Activated naive CD4-positive, alpha-beta T cell treated with anti-CD3 and anti-CD28 coated beads, Interleukin-2, amount 50 U/mL, for 72 hours (primary cell): ENCODE measurements around the gene LYL1. TPM values are rescaled to one million over a fixed set of nuclear protein-coding genes. Genes with fewer than 3 reads are reported as not detected.
"Not testable (repeated sequence)": the region's sequence is repeated elsewhere in the genome, so short reads cannot be mapped to it uniquely, and the experiment has no call there.

Source experiments
- ATAC-seq, 2 donors: fragments of 150-1000 bp; cut with Tn5 transposase; 2 replicates each; pipeline ENCODE4 v1.10.0; 2021; ENCODE audit warnings: mild to moderate bottlenecking in 2 of 2, moderate library complexity in 2 of 2
- DNase-seq, 2 donors: peaks; one replicate each; pipeline ENCODE4 v3.0.0; 2021 to 2022; ENCODE audit warnings: low spot score in 2 of 2
- H3K27ac Mint-ChIP-seq, 2 donors: one replicate each; pipeline ENCODE4 v1.8.0; 2022; ENCODE audit warnings: mild to moderate bottlenecking in 2 of 2, mixed read lengths in 2 of 2
- H3K36me3 Mint-ChIP-seq, 2 donors: one replicate each; pipeline ENCODE4 v1.8.0; 2022; ENCODE audit warnings: mixed read lengths in 2 of 2
- H3K9me3 Mint-ChIP-seq, 2 donors: one replicate each; pipeline ENCODE4 v1.8.0; 2022; ENCODE audit warnings: mixed read lengths in 2 of 2
- total RNA-seq, 2 donors: library from RNA; stranded (reverse); gene quantifications; one replicate each; pipeline ENCODE4 v1.2.3, GENCODE V29; 2022

Gene LYL1
- total RNA-seq: 1 to 10 TPM in 1 of 2 donors, under 1 TPM in 1; 0.71 to 3.2 TPM

DNA sequence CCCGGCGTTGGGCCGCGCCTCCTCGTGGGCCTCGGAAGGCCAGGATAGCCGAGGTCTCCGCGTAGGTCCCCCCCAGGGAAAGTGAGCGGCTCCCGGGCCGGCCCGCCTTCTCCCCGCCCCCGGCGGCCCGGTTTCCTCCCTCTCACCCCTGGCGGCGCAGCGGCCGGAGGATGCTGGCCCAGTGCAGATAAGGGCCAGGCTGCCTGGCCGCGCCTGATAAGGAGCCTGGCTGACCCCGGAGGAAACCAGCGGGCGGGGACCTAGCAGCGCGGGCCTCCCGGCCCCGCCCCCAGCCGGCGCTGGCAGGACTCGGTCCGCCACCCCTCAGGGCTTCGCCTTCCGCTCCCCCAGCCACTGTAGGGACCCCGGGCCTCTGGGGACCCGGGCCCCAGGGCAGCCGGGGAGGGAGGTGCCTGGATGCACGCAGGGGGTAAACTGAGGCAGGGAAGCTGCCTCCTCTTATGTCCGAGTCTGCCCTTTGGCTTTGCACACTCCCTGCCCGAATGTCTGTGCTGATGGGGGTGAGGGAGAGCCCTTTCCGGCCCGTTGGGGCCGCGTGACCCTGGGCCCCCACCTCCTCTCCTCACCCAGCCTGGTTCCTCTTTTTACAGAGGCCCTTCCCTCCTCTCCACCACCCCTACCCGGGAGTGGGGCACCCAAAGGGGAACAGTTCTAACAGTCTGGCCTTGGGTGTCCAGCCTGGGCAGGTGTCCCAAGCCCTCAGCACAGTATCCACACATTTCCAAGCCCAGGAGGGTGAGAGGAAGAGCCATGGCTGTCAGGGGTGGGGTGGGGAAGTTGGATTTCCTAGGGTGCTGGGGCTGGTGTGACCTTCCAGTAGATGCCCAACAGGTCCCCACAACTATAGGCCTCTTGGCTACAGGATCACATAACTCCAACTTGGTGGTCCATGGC is at the start of gene LYL1:
Gene LYL1 (minus strand): TSS at position 193 of the 915 bp plus-strand sequence. CDS start 1,687 bp downstream, outside the sequence.
- Mint-ChIP-seq H3K27ac (no peak within 1 kb of the TSS), H3K36me3 (no peaks in the 10 kb centered on the region), H3K9me3 (no peaks in the 10 kb centered on the region)
- peak in 1 of 2 donors; percentile 38 for DNase-seq
- no peak for ATAC-seq

DNA sequence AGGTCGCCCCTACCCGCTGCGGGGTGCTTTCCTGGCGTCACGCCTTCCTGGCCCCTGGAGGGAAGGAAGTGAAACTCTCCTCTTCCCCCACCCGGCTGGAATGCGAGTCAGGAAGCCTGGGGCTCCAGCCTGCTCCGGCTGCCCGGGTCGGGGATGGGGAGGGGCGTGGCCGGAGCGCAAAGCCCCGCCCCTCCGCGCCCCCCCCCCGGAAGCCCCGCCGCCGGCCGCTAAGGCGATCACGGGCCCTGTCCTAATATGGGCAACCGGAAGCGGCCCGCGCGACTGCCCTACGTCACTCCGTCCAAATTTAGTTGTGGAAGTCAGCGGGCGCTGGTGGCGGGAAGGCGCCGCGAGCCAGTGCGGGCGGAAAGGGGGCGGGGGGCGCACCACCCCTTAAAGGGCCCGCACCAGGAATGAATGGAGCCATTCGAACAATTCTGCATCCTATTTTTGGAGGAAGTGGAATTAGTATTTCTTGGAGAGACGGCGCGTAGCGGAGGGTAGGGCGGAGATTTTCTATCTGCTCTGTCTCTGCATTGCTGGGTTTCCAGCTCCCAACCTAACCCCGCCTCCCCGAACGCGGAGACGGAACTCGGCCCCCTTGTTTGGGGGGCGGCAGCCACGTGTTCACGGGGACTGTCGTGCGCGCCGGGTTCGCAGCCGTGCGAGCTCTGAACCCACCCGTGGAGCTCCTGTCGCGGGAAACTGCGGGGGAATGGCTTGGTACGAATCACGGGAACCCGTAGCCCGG is 49.1 kb upstream of the LYL1 start:
- ATAC-seq: peak; percentile 57 to 61
- peak overlapping the region; percentile 97 to 100 for H3K27ac Mint-ChIP-seq
- H3K9me3 Mint-ChIP-seq: no peaks in the 10 kb centered on the region
- peak; percentile 91 to 97 for DNase-seq
- H3K36me3 Mint-ChIP-seq: peaks cover 50 to 57% of the 10 kb centered on the region in 2 donors

DNA sequence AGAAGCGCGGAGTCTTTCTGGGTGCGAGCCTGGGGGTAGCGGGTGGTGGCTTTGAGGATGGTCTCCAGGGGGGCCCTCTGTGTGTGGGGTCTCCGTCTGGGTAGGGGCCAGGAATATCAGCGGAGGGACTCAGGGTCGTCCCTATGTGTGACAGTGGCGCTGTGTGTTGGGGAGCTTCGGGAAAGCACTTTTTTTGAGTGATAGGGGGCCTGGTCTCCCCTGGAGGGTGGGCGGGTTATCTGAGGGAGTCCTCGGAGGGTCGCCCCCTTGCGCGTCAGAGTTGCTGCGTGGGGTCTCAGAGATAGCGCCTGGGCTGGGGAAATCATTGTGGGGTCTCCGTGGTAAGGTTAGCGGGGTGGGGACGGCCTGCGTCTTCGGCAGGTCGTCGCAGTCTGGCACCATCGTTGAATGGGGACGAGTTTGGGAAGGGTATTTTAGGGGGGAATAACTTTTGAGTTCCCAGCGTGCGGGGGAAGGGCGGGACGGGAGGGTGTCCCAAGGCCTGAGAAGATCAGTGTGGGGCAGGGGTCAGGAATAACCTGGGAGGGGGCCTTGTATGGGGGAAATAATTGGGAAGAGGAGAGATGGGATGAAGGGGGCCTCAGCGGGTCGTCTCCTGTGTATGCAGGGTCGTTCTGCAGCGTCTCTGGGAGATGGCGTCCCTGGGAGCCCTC is 48.4 kb upstream of the LYL1 start:
- Mint-ChIP-seq H3K27ac (peak overlapping the region; percentile 97 to 98), H3K9me3 (no peaks in the 10 kb centered on the region), H3K36me3 (peaks cover 50 to 57% of the 10 kb centered on the region in 2 donors)
- DNase-seq: peak in 1 of 2 donors; percentile 31
- peak in 1 of 2 donors; percentile 5 for ATAC-seq

DNA sequence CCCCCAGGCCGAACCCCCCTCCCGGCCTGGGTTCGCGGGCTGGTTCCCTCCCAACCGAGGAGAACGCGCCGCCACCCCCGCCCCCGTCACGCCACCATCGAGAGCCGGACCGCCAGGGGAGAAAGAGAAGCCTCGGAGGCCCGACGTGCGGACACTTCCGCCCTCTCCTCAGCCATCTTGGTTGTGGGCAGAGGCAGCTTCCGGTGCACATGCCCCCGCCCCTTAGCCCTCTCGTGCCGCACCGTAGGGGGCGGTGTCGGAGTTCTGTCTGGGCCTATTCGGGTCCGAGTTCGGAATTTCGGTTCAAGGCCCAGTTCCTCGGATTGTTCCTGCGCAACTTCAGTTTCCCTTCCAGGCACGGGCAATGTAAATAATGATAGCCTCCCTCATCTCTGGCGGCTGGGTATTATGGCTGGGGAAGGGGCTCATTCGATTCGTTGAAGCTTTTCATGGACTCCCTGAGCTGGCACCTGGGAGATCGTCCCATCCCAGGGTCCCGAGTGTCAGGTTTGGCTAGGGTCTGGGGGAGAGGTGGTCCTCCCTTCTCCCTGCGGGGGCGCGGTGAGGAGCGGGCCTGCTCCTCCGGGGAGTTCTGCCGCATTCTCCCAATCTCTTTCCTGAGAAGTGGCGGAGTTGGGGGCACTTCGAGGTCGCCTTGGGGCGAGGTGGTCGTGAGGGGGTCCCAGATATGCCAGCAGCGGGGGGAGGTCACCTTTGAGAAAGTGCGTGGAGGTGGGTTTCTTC is 47.7 kb upstream of the LYL1 start, which contains the start of the genes IER2 and STX10:
Gene IER2 (plus strand): TSS at position 225 of the 744 bp plus-strand sequence. CDS start 2,776 bp downstream, outside the sequence.
Gene STX10 (minus strand): TSS at position 189 of the 744 bp plus-strand sequence. CDS start 202 bp downstream, outside the sequence.
- DNase-seq (peak; percentile 90 to 92), ATAC-seq (peak; percentile 51 to 56)
- H3K27ac Mint-ChIP-seq: peak within 1 kb of the TSS; percentile 97 to 98
- H3K9me3 Mint-ChIP-seq: no peaks in the 10 kb centered on the region
- H3K36me3 Mint-ChIP-seq: peaks cover 50 to 57% of the 10 kb centered on the region in 2 donors

DNA sequence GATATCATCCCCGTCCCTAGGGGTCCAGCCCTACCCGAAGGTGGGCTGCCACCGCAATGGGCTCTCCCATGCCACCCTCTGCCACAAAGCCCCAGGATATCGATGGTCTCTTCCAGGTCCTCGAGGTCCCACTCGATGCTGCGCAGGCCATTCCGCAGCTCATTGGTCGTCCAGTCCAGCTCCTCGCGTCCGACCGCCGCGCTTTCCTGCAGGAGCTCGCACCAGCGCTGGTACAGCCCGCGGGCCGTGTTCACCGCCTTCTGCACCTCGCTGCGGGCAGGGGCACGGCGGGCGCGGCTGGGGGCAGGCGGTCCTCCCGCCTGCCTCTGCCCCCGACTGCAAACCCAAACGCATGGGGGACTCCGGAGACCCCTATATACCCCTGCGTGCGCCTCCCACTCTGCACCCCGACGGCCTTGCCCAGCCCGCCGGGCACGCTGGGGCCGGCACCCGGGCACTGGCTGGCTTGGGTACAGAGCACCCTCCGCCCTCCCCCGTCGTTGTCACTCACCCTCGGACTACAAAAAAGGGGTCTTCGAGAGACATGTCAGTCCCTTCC is 47.0 kb upstream of the LYL1 start:
- Mint-ChIP-seq H3K27ac (peak overlapping the region; percentile 97 to 98), H3K9me3 (no peaks in the 10 kb centered on the region), H3K36me3 (peaks cover 45 to 51% of the 10 kb centered on the region in 2 donors)
- DNase-seq: peak in 1 of 2 donors; percentile 47
- peak in 1 of 2 donors; percentile 2 for ATAC-seq

DNA sequence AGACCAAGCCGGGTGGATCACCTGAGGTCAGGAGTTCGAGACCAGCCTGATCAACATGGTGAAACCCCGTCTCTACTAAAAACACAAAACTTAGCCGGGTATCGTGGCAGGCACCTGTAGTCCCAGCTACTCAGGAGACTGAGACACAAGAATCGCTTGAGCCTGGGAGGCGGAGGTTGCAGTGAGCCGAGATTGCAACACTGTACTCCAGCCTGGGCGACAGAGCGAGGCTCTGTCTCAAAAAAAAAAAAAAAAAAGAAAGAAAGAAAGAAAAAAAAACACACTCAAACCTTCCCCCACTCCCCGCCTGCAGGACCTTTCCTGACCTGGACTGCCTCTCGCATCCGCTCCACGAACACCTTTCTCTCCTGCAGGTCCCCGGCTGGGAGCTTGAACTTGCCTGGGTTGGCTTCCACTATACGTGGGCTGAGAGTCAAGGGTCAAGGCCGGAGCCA is 46.5 kb upstream of the LYL1 start:
- H3K9me3 Mint-ChIP-seq, ATAC-seq, DNase-seq: not testable (repeated sequence)
- H3K27ac Mint-ChIP-seq: peak overlapping the region; percentile 65 to 97
- peaks cover 40 to 46% of the 10 kb centered on the region in 2 donors for H3K36me3 Mint-ChIP-seq

DNA sequence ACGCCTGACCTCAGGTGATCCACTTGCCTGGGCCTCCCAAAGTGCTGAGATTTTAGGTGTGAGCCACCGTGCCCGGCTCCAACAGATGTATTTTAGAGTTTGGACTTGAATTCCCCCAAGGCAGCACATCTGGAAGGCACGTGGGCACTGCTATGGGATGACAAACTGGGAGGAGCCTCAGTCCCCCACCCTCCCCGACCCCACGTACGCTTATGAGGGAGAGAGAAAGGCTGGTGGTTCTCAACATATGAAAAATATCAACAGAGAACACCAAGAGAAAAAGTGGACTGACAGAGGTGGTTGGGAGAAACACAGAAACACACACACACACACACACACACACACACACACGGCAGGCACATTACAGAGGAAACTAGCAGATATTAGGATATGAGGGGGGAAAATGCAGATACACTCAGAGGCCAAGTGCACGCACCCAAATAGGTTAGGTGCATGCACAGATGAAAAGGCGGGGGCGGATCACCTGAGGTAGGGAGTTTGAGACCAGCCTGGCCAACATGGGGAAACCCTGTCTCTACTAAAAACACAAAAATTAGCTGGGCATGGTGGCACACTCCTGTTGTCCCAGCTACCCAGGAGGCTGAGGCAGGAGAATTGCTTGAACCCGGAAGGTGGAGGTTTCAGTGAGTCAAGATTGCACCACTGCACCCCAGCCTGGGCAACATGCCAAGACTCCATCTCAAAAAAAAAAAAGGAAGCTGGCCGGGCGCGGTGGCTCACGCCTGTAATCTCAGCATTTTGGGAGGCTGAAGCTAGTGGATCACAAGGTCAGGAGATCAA is 44.3 kb upstream of the LYL1 start:
- DNase-seq (no peak), ATAC-seq (no peak)
- no peak overlapping the region for H3K27ac Mint-ChIP-seq
- H3K36me3 Mint-ChIP-seq: peaks cover 18 to 27% of the 10 kb centered on the region in 2 donors
- no peaks in the 10 kb centered on the region for H3K9me3 Mint-ChIP-seq

DNA sequence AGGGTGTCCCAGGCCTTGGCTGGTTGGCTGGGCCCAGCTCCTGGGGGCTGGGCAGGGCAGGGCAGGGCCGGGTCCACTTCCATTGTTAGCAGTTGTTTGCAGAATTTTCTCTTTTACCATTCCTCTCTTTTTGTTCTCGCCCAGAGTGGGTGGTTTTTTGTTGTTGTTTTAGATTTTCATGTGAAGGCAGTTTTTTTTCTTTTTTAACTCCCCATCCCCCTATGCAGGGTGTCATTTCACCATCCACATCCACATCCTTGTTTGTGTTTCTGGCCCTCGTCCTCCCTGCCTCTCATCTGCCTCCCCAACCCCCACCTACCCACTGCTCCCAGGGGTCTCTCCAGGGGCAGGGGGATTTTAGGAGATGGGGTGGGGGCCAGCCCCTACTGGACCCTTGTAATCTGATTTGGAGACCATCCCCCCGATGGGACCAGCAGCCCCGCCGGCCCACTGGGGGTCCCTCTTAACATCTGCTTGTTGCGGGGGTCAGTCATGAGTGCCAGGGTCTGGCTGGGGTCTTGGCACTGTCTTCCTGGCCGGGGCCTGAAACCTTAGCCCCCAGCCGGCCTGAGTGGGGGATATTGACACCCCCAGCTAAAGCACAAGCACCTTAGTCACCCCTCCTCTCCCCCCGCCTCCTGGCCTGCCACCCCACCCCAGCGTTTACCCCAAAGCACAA is 37.1 kb upstream of the LYL1 start:
- no peaks in the 10 kb centered on the region for H3K36me3 Mint-ChIP-seq
- H3K9me3 Mint-ChIP-seq: no peaks in the 10 kb centered on the region
- no peak for ATAC-seq
- H3K27ac Mint-ChIP-seq: no peak overlapping the region
- DNase-seq: no peak

DNA sequence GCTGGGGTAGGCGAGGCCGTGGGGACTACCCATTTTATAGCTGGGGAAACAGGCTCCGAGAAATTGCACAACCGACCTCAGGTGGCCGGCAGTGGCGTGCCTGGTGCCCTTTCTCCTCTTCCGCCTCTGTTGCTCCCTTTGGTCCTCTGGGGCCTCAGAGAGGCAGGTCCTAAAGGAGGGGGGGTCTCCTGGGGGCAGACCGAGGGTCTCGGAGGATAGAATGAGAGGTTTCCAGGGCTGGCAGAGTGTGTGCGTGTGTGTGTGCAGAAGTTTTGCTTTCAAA is 36.2 kb upstream of the LYL1 start:
- Mint-ChIP-seq H3K36me3 (no peaks in the 10 kb centered on the region), H3K9me3 (no peaks in the 10 kb centered on the region), H3K27ac (no peak overlapping the region)
- no peak for ATAC-seq
- DNase-seq: no peak

DNA sequence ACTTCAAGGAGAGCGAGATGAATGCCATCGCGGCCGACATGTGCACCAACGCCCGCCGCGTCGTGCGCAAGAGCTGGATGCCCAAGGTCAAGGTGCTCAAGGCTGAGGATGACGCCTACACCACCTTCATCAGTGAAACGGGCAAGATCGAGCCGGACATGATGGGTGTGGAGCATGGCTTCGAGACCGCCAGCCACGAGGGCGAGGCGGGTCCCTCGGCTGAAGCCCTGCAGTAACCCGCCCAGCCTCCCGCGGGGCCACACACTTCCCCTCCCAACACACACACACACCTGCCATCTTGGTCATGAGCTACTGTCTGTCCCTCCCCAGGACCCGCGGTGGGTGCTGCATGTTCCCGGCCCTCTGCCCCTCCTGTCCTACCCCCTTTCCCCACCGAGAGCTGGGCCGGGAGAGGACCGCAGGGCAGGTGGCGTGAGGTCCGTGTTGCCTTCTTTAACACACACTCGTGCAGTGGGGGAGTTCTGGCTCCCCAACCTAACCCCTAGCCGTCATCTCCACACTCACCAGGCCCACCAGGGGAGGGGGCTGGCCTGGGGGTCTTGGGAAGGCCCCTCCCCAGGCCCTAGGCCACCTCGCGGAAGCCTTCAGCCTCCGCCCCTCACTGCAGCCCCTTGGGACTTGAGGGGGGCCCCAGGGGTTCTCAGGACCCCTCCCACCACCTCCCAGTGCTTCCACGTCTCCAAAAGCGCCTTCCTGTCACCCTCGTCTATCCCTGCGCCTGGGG is 35.7 kb upstream of the LYL1 start:
- peaks cover 0 to 2% of the 10 kb centered on the region in 2 donors for H3K36me3 Mint-ChIP-seq

DNA sequence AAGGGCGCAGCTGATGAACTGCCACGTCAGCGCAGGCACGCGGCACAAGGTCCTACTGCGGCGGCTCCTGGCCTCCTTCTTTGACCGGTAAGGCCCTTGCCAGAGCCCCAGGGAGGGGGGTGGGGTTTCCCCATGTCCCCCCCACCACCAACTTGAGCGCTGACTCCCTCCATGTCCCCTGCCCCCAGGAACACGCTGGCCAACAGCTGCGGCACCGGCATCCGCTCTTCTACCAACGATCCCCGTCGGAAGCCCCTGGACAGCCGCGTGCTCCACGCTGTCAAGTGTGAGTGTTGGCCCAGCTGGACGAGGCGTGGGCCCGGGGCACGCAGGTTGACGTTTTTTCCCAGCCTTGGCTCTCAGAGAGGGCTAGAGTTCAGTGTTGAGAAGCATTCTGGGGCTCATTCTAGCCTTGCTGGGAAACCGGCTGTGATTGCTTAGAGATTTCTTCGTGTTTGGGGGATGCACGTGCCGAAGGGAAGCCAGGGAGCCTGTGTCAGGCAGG is 34.7 kb upstream of the LYL1 start:
- peaks cover 0 to 10% of the 10 kb centered on the region in 2 donors for H3K36me3 Mint-ChIP-seq
- DNase-seq: no peak
- H3K27ac Mint-ChIP-seq: no peak overlapping the region
- ATAC-seq: no peak
- H3K9me3 Mint-ChIP-seq: no peaks in the 10 kb centered on the region

More for the DNA sequence above, 35.7 kb upstream of the LYL1 start:
- H3K27ac Mint-ChIP-seq: no peak overlapping the region
- DNase-seq (no peak), ATAC-seq (no peak)
- H3K9me3 Mint-ChIP-seq: no peaks in the 10 kb centered on the region

DNA sequence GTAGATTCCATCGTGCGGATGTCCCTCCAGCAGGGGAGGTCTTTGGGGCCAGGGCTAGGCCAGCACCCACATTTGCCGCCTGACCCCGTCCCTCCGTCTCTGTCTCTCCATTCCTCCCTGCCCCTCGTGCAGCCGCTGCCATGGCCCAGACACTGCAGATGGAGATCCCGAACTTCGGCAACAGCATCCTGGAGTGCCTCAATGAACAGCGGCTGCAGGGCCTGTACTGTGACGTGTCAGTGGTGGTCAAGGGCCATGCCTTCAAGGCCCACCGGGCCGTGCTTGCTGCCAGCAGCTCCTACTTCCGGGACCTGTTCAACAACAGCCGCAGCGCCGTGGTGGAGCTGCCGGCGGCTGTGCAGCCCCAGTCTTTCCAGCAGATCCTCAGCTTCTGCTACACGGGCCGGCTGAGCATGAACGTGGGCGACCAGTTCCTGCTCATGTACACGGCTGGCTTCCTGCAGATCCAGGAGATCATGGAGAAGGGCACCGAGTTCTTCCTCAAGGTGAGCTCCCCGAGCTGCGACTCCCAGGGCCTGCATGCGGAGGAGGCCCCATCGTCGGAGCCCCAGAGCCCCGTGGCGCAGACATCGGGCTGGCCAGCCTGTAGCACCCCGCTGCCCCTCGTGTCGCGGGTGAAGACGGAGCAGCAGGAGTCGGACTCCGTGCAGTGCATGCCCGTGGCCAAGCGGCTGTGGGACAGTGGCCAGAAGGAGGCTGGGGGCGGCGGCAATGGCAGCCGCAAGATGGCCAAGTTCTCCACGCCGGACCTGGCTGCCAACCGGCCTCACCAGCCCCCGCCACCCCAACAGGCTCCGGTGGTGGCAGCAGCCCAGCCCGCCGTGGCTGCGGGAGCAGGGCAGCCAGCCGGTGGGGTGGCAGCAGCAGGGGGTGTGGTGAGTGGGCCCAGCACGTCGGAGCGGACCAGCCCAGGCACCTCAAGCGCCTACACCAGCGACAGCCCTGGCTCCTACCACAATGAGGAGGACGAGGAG is 32.7 kb upstream of the LYL1 start:
- ATAC-seq (no peak), DNase-seq (no peak)
- Mint-ChIP-seq H3K9me3 (no peaks in the 10 kb centered on the region), H3K36me3 (peaks cover 0 to 16% of the 10 kb centered on the region in 2 donors), H3K27ac (peak overlapping the region in 1 of 2 donors; percentile 81)

DNA sequence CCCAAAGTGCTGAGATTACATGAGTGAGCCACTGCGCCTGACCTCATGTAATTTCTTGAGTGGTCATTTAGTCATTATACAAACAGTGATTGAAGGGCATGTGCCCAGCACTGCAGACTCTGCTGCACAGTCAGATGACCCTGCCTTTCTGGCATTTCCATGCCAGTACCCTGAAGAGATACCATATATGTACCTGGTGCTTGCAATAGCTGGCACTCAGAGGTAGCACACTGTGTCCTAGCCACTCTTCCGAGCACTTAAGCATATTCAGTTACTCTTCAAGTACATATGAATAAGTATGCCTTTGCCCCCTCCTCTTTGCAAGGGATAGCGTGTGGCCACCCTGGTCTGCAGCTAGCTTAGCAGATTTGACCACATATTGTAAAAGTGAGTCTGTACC is 32.0 kb upstream of the LYL1 start:
- Mint-ChIP-seq H3K27ac (peak overlapping the region; percentile 63 to 92), H3K36me3 (peaks cover 0 to 16% of the 10 kb centered on the region in 2 donors), H3K9me3 (no peaks in the 10 kb centered on the region)
- ATAC-seq: no peak
- no peak for DNase-seq
